Stimulated activated naive CD4-positive, alpha-beta T cell treated with Interleukin-2 at 50 U/mL for 16 hours (primary cell): ENCODE results near the gene NUP133.
"Not testable (repeated sequence)": the region's sequence is repeated elsewhere in the genome, so short reads cannot be mapped to it uniquely, and the experiment has no call there.

Experiments
- DNase-seq: peaks from one replicate; lab custom pipeline; 2025; lab: John Stamatoyannopoulos, UW

NUP133 gene

DNA sequence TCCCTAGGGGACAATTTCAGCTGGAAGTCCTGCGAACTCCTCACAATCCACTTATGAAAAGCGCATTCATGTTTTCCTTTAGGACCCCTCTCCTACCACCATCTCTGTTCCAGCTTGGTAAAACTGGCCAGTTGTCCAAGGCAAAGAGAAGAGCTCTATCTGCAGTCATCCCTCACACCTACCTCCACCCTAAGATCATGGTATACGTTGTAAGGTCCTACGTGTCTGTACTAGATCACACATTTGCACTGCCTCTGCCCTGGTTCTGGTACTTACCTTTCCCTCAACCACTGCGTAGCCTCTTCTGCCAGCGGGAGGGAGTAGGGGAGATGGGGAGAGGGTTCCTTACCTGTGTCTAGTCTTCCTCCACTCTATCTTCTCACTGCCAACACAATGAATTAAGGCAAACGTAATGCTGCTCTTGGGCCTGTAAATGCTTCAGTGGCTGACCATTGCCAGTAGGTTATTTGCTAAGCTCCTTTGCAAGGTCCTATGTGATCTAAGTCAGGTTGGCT lies 739 bp upstream of the NUP133 start:
- DNase-seq: no peak

GRCh38 chr1:229507502-229507901 lies 639 bp downstream of the NUP133 start:
- DNase-seq: no peak

DNA sequence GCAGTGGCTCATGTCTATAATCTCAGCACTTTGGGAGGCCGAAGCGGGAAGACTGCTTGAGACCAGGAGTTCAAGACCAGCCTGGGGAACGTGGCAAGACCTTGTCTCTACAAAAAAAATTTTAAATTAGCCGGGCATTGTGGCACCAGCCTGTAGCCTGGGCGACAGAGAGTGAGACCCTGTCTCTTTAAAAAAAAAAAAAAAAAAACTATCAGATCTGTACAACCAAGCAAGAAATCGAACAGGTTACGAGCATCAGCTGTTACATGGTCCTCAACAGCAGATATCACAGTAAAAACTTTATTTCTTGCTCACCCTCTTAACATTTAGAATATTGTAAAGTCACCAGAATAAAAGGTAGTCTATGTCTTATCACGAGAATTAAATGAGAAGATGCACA lies 1.5 kb downstream of the NUP133 start:
- DNase-seq: no peak

GRCh38 chr1:229495782-229496181 lies 12.4 kb downstream of the NUP133 start:
- DNase-seq: no peak

- DNase-seq: no peak
Observed at GRCh38 chr1:229487181-229487580, 21.0 kb downstream of the NUP133 start.

- no peak for DNase-seq
Observed at GRCh38 chr1:229485318-229485717, 22.8 kb downstream of the NUP133 start.

DNA sequence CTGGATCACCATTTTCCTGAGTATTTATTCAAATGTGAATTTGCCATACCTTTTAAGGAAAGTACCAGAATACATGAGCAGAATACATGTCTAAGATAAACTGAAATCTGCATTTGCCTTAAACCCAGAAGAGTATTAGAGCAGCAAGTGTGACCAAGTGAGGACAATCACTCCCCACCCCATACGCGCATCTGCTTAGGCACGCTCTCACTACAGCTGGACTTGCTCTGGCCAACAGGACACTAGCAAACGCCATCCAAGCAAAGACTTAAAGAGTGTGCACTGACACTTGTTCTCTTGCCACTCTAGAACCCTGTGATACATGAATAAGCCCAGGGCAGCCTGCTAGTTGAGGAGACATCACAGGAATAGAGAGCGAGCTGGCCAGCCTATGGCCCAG lies 25.6 kb downstream of the NUP133 start:
- no peak for DNase-seq

- DNase-seq: no peak
Observed at GRCh38 chr1:229480495-229480894, 27.6 kb downstream of the NUP133 start.

- no peak for DNase-seq
Observed at GRCh38 chr1:229479660-229480399, 28.3 kb downstream of the NUP133 start.

GRCh38 chr1:229478852-229479251 lies 29.3 kb downstream of the NUP133 start:
- DNase-seq: no peak

DNA sequence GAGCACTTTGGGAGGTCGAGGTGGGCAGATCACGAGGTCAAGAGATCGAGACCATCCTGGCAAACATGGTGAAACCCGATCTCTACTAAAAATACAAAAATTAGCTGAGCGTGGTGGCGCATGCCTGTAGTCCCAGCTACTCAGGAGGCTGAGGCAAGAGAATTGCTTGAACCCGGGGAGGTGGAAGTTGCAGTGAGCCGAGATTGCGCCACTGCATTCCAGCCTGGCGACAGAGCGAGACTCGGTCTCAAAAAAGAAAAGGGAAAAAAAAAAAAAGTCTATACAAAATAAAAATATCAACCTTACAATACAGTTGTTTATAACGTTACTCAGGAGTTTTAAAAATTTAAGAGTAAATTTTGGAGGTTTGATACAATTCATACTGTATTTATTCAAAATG lies 32.3 kb downstream of the NUP133 start:
- DNase-seq: not testable (repeated sequence)

DNA sequence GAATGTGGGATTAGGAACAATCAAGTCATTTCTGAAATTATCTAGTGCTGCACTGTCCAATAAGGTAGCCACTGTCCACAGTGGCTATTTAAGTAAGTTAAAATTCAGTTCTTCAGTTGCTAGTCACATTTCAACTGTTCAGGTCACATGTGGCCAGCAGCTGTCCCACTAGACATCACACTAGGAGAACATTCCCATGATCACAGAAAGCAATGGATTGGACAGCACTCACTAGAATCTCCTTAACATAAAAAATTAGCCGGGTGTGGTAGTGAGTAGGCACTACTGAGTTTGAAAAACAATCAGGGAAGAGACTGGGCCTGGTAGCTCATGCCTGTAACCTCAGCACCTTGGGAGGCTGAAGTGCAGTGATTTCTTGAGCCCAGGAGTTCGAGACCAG lies 33.6 kb downstream of the NUP133 start:
- no peak for DNase-seq

- no peak for DNase-seq
Observed at GRCh38 chr1:229471175-229471574, 37.0 kb downstream of the NUP133 start.

GRCh38 chr1:229470406-229471043 lies 37.6 kb downstream of the NUP133 start:
- no peak for DNase-seq

DNA sequence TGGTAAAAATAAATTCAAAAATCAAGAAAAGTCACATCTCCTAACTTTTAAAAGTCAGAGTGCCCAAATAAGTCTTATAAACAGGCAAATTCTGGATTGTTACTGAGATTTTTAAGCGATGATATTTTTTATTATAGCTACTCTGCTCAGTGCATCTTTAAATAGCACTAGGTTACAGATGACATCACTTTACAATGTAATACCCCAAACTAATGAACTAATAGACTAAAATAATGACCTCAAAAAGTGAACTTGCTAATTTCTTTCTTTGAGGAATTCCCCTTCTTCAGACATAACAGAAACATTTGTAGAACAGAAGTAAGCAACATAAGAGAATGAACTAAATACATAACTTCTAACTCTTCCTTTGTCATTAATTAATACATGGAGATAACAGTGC lies 41.3 kb downstream of the NUP133 start:
- no peak for DNase-seq

- DNase-seq: no peak
Observed at GRCh38 chr1:229464672-229465071, 43.5 kb downstream of the NUP133 start.

- no peak for DNase-seq
Observed at GRCh38 chr1:229461032-229461668, 47.0 kb downstream of the NUP133 start.

DNA sequence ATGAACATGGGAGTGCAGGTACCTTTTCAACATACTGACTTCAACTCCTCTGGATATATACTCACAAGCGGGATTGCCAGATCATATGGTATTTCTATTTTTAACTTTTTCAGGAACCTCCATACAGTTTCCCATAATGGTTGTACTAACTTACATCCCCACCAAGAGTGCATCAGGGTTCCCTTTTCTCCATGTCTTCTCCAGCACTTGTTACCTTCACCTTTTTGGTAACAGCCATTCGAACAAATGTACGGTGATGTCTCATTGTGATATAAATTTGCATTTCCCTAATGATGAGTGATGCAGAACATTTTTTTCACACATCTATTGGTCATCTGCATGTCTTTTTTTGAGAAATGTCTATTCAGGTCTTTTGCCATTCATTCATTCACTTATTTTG lies 48.3 kb downstream of the NUP133 start:
- no peak for DNase-seq

DNA sequence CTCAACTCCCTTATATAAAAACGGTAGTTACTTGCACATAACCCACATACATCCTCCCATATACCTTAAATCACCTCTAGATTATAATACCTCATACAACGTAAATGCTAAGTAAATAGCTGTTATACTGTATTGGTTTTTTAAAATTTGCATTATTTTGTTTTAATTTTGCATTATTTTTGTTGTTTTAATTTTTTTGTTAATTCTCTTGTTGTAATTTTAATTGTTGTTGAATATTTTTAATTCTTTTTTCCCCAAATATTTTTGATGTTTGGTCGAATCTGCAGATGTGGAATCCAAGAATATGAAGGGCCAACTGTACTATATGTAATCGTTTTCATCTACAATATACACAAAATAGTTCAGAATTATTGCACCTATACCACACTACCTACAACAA lies 50.7 kb downstream of the NUP133 start:
- DNase-seq: no peak

DNA sequence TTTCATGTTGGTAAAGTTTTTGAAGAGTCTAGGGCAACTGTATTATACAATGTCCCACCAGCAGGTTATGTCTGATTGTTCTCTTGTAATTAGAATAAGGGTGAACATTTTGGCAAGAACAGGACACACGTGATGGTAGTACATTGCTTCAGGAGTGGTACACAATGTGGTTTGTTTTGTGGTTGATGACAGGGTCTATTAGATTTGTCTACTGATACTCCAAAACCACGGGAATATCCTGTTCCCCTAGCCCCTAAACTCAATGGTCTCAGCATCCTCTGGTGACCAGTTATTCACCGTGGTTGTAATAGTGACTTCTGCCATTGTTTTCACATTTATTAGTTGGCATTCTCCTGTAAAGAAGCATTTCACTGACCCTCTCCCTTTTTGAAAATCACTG lies 52.1 kb downstream of the NUP133 start:
- no peak for DNase-seq

GRCh38 chr1:229454056-229454455 lies 54.1 kb downstream of the NUP133 start:
- no peak for DNase-seq

GRCh38 chr1:229452956-229453801 lies 55.0 kb downstream of the NUP133 start:
- no peak for DNase-seq
